Natural killer cell treated with Interleukin-12 subunit alpha and Interleukin-12 subunit beta and Interleukin-15 and Interleukin-18, amount 100 ng/mL, for 72 hours (primary cell): ENCODE data around the gene PLSCR4. TPM values are rescaled to one million over a fixed set of nuclear protein-coding genes. Genes with fewer than 3 reads are reported as not detected.
"Not testable (repeated sequence)": the region's sequence is repeated elsewhere in the genome, so short reads cannot be mapped to it uniquely, and the experiment has no call there.

ENCODE experiments used
- ATAC-seq, 2 donors: fragments of 150-1000 bp; cut with Tn5 transposase in 1 of 2; sonication (Bioruptor Pico), chemical (Tn5 transposase) in 1 of 2; 2 replicates each; pipeline ENCODE4 v1.10.0; 2021
- DNase-seq: peaks from one replicate; pipeline ENCODE4 v3.0.0; 2022; ENCODE audit warnings: low spot score
- H3K27ac Mint-ChIP-seq, 2 donors: 1 replicate in 1 of 2; 2 replicates in 1 of 2; pipeline ENCODE4 v1.8.0; 2022; ENCODE audit warnings: mixed read lengths in 2 of 2, mild to moderate bottlenecking in 1 of 2, moderate library complexity in 1 of 2
- H3K27me3 Mint-ChIP-seq, 2 donors: 1 replicate in 1 of 2; 2 replicates in 1 of 2; pipeline ENCODE4 v1.8.0; 2022; ENCODE audit warnings: mixed read lengths in 2 of 2
- H3K36me3 Mint-ChIP-seq: one replicate; pipeline ENCODE4 v1.8.0; 2022; ENCODE audit warnings: mixed read lengths
- H3K4me1 Mint-ChIP-seq, 2 donors: 1 replicate in 1 of 2; 2 replicates in 1 of 2; pipeline ENCODE4 v1.8.0; 2022; ENCODE audit warnings: low read depth in 2 of 2, mixed read lengths in 2 of 2, mild to moderate bottlenecking in 1 of 2
- H3K4me3 Mint-ChIP-seq: one replicate; pipeline ENCODE4 v1.8.0; 2022; ENCODE audit warnings: mixed read lengths
- H3K9me3 Mint-ChIP-seq: 2 replicates; pipeline ENCODE4 v1.8.0; 2022; ENCODE audit warnings: mixed read lengths
- total RNA-seq, 2 donors: library from RNA; stranded (reverse); gene quantifications; one replicate each; pipeline ENCODE4 v1.2.3, GENCODE V29; 2022

The PLSCR4 gene
- total RNA-seq = not detected

GRCh38 chr3:146250449-146251382 lies at the start of gene PLSCR4:
PLSCR4 (minus strand) TSS chr3:146251105; CDS start chr3:146222071, 29,034 bp downstream.
- ATAC-seq = peak; percentile 65 to 77
- H3K36me3 Mint-ChIP-seq = no peaks in the 10 kb centered on the region
- peak within 1 kb of the TSS; percentile 61 for H3K4me3 Mint-ChIP-seq
- no peak within 1 kb of the TSS for H3K27ac Mint-ChIP-seq
- peaks cover 8 to 20% of the 10 kb centered on the region in 2 donors for H3K27me3 Mint-ChIP-seq
- peaks cover 3% of the 10 kb centered on the region for H3K9me3 Mint-ChIP-seq
- H3K4me1 Mint-ChIP-seq = peaks cover 3 to 5% of the 10 kb centered on the region in 2 donors
- no peak for DNase-seq

GRCh38 chr3:146293401-146293800 lies 42.5 kb upstream of the PLSCR4 start:
- not testable (repeated sequence) for DNase-seq, H3K27ac Mint-ChIP-seq, H3K36me3 Mint-ChIP-seq, H3K4me3 Mint-ChIP-seq, H3K27me3 Mint-ChIP-seq, H3K4me1 Mint-ChIP-seq, ATAC-seq
- peaks cover 12% of the 10 kb centered on the region for H3K9me3 Mint-ChIP-seq

GRCh38 chr3:146283781-146284445 lies 33.0 kb upstream of the PLSCR4 start:
- H3K4me1 Mint-ChIP-seq = no peaks in the 10 kb centered on the region
- no peak overlapping the region for H3K27ac Mint-ChIP-seq
- H3K4me3 Mint-ChIP-seq = no peak overlapping the region
- H3K27me3 Mint-ChIP-seq = no peaks in the 10 kb centered on the region
- H3K36me3 Mint-ChIP-seq = no peaks in the 10 kb centered on the region
- DNase-seq = no peak
- no peak for ATAC-seq
- no peaks in the 10 kb centered on the region for H3K9me3 Mint-ChIP-seq

GRCh38 chr3:146280864-146281263 lies 30.0 kb upstream of the PLSCR4 start:
- Mint-ChIP-seq H3K9me3 (peaks cover 4% of the 10 kb centered on the region), H3K4me3 (no peak overlapping the region), H3K27me3 (no peaks in the 10 kb centered on the region), H3K4me1 (no peaks in the 10 kb centered on the region), H3K27ac (no peak overlapping the region), H3K36me3 (no peaks in the 10 kb centered on the region)
- DNase-seq = no peak
- no peak for ATAC-seq

GRCh38 chr3:146279951-146280350 lies 29.0 kb upstream of the PLSCR4 start:
- no peak for ATAC-seq

GRCh38 chr3:146279013-146279412 lies 28.1 kb upstream of the PLSCR4 start:
- ATAC-seq (no peak), DNase-seq (no peak)
- H3K36me3 Mint-ChIP-seq = no peaks in the 10 kb centered on the region
- no peaks in the 10 kb centered on the region for H3K4me1 Mint-ChIP-seq
- no peak overlapping the region for H3K4me3 Mint-ChIP-seq
- no peak overlapping the region for H3K27ac Mint-ChIP-seq
- no peaks in the 10 kb centered on the region for H3K27me3 Mint-ChIP-seq
- peaks cover 4% of the 10 kb centered on the region for H3K9me3 Mint-ChIP-seq

More at GRCh38 chr3:146279951-146280350, 29.0 kb upstream of the PLSCR4 start:
- no peak overlapping the region for H3K27ac Mint-ChIP-seq
- DNase-seq = no peak
- no peaks in the 10 kb centered on the region for H3K27me3 Mint-ChIP-seq
- no peak overlapping the region for H3K4me3 Mint-ChIP-seq
- H3K9me3 Mint-ChIP-seq = peaks cover 4% of the 10 kb centered on the region
- no peaks in the 10 kb centered on the region for H3K4me1 Mint-ChIP-seq
- no peaks in the 10 kb centered on the region for H3K36me3 Mint-ChIP-seq

- H3K4me3 Mint-ChIP-seq = no peak overlapping the region
- H3K9me3 Mint-ChIP-seq = peaks cover 4% of the 10 kb centered on the region
- H3K4me1 Mint-ChIP-seq = no peaks in the 10 kb centered on the region
- H3K27ac Mint-ChIP-seq = no peak overlapping the region
- DNase-seq = no peak
- H3K36me3 Mint-ChIP-seq = no peaks in the 10 kb centered on the region
- no peaks in the 10 kb centered on the region for H3K27me3 Mint-ChIP-seq
- no peak for ATAC-seq
These were observed 27.2 kb upstream of the PLSCR4 start for GRCh38 chr3:146277953-146278631.

GRCh38 chr3:146275476-146275875 lies 24.6 kb upstream of the PLSCR4 start:
- H3K4me1 Mint-ChIP-seq = no peaks in the 10 kb centered on the region
- no peak for DNase-seq
- peaks cover 7% of the 10 kb centered on the region for H3K9me3 Mint-ChIP-seq
- no peak overlapping the region for H3K4me3 Mint-ChIP-seq
- no peak overlapping the region for H3K27ac Mint-ChIP-seq
- H3K27me3 Mint-ChIP-seq = no peaks in the 10 kb centered on the region
- H3K36me3 Mint-ChIP-seq = no peaks in the 10 kb centered on the region
- ATAC-seq = no peak

- Mint-ChIP-seq H3K4me1 (no peaks in the 10 kb centered on the region), H3K27ac (no peak overlapping the region), H3K4me3 (no peak overlapping the region), H3K36me3 (no peaks in the 10 kb centered on the region), H3K27me3 (no peaks in the 10 kb centered on the region), H3K9me3 (peaks cover 7% of the 10 kb centered on the region)
- DNase-seq (no peak), ATAC-seq (no peak)
These were observed 23.9 kb upstream of the PLSCR4 start for GRCh38 chr3:146274833-146275232.

GRCh38 chr3:146273721-146274407 lies 23.0 kb upstream of the PLSCR4 start:
- peaks cover 7% of the 10 kb centered on the region for H3K9me3 Mint-ChIP-seq
- no peak overlapping the region for H3K27ac Mint-ChIP-seq
- H3K36me3 Mint-ChIP-seq = no peaks in the 10 kb centered on the region
- H3K4me3 Mint-ChIP-seq = no peak overlapping the region
- no peaks in the 10 kb centered on the region for H3K27me3 Mint-ChIP-seq
- no peaks in the 10 kb centered on the region for H3K4me1 Mint-ChIP-seq
- ATAC-seq = no peak
- DNase-seq = no peak

- Mint-ChIP-seq H3K9me3 (peaks cover 3% of the 10 kb centered on the region), H3K36me3 (no peaks in the 10 kb centered on the region), H3K4me3 (no peak overlapping the region), H3K27ac (no peak overlapping the region), H3K27me3 (no peaks in the 10 kb centered on the region), H3K4me1 (no peaks in the 10 kb centered on the region)
- no peak for DNase-seq
- no peak for ATAC-seq
These were observed 20.3 kb upstream of the PLSCR4 start for GRCh38 chr3:146271180-146271579.

- H3K4me3 Mint-ChIP-seq = no peak overlapping the region
- H3K27me3 Mint-ChIP-seq = no peaks in the 10 kb centered on the region
- DNase-seq (no peak), ATAC-seq (no peak)
- H3K4me1 Mint-ChIP-seq = no peaks in the 10 kb centered on the region
- no peak overlapping the region for H3K27ac Mint-ChIP-seq
- no peaks in the 10 kb centered on the region for H3K36me3 Mint-ChIP-seq
- peaks cover 3% of the 10 kb centered on the region for H3K9me3 Mint-ChIP-seq
These were observed 18.4 kb upstream of the PLSCR4 start for GRCh38 chr3:146269271-146269670.

GRCh38 chr3:146268535-146269219 lies 17.8 kb upstream of the PLSCR4 start:
- Mint-ChIP-seq H3K4me3 (no peak overlapping the region), H3K9me3 (peaks cover 3% of the 10 kb centered on the region), H3K4me1 (no peaks in the 10 kb centered on the region), H3K27ac (no peak overlapping the region), H3K27me3 (peaks cover 0 to 2% of the 10 kb centered on the region in 2 donors), H3K36me3 (no peaks in the 10 kb centered on the region)
- no peak for DNase-seq
- ATAC-seq = no peak
